Activated T-helper 9 cell treated with anti-CD3 and anti-CD28 coated beads, Interleukin-2, amount 50 U/mL, for 16 hours (primary cell): ENCODE data around the gene HS6ST1.

ENCODE experiments used
- DNase-seq: peaks from one replicate; pipeline ENCODE4 v3.0.0-alpha.2; 2020; ENCODE audit warnings: low read depth

The HS6ST1 gene

GRCh38 chr2:128310094-128310716 is 8.5 kb downstream of the HS6ST1 start:
- no peak for DNase-seq

- DNase-seq, result no peak
These were observed 9.2 kb downstream of the HS6ST1 start for GRCh38 chr2:128309280-128310093.

GRCh38 chr2:128308889-128309279 is 9.8 kb downstream of the HS6ST1 start:
- DNase-seq, result no peak

- no peak for DNase-seq
These were observed 10.4 kb downstream of the HS6ST1 start for GRCh38 chr2:128308284-128308731.

- DNase-seq, result no peak
These were observed 11.1 kb downstream of the HS6ST1 start for GRCh38 chr2:128307595-128307994.

GRCh38 chr2:128306931-128307460 is 11.7 kb downstream of the HS6ST1 start:
- DNase-seq, result no peak

GRCh38 chr2:128306081-128306930 is 12.4 kb downstream of the HS6ST1 start:
- DNase-seq, result no peak

- DNase-seq, result no peak
These were observed 13.1 kb downstream of the HS6ST1 start for GRCh38 chr2:128305555-128306080.

- DNase-seq, result no peak
These were observed 13.7 kb downstream of the HS6ST1 start for GRCh38 chr2:128304715-128305554.

- no peak for DNase-seq
These were observed 14.3 kb downstream of the HS6ST1 start for GRCh38 chr2:128304330-128304714.

- no peak for DNase-seq
These were observed 14.8 kb downstream of the HS6ST1 start for GRCh38 chr2:128303911-128304310.

GRCh38 chr2:128303095-128303791 is 15.4 kb downstream of the HS6ST1 start:
- no peak for DNase-seq

- no peak for DNase-seq
These were observed 16.0 kb downstream of the HS6ST1 start for GRCh38 chr2:128302744-128303067.

- DNase-seq, result no peak
These were observed 16.5 kb downstream of the HS6ST1 start for GRCh38 chr2:128302011-128302743.

GRCh38 chr2:128301501-128301966 is 17.1 kb downstream of the HS6ST1 start:
- no peak for DNase-seq

GRCh38 chr2:128301021-128301420 is 17.6 kb downstream of the HS6ST1 start:
- no peak for DNase-seq

- no peak for DNase-seq
These were observed 18.3 kb downstream of the HS6ST1 start for GRCh38 chr2:128300151-128301020.

- no peak for DNase-seq
These were observed 19.0 kb downstream of the HS6ST1 start for GRCh38 chr2:128299628-128300027.
